NCI-H2196 (cell line): ENCODE measurements around the gene IL17F.
"Not testable (repeated sequence)": the region's sequence is repeated elsewhere in the genome, so short reads cannot be mapped to it uniquely, and the experiment has no call there.

Experiments
- DNase-seq: peaks from one replicate; lab custom pipeline; 2025; ENCODE audit not compliant: unreplicated experiment; lab: John Stamatoyannopoulos, UW

IL17F gene

GRCh38 chr6:52249078-52249477 is 4.8 kb upstream of the IL17F start:
- no peak for DNase-seq

- DNase-seq = no peak
Measured at GRCh38 chr6:52245425-52245824, 1.1 kb upstream of the IL17F start.

- no peak for DNase-seq
Measured at GRCh38 chr6:52243282-52243893, 912 bp downstream of the IL17F start.

- no peak for DNase-seq
Measured at GRCh38 chr6:52241819-52242218, 2.5 kb downstream of the IL17F start.

GRCh38 chr6:52233975-52234823 is 10.1 kb downstream of the IL17F start:
- DNase-seq = peak; percentile 25

GRCh38 chr6:52233005-52233404 is 11.3 kb downstream of the IL17F start:
- no peak for DNase-seq

GRCh38 chr6:52231406-52232127 is 12.7 kb downstream of the IL17F start:
- no peak for DNase-seq

GRCh38 chr6:52230685-52231084 is 13.6 kb downstream of the IL17F start:
- DNase-seq = no peak

GRCh38 chr6:52227495-52227894 is 16.8 kb downstream of the IL17F start:
- DNase-seq = no peak

- no peak for DNase-seq
Measured at GRCh38 chr6:52221302-52221701, 23.0 kb downstream of the IL17F start.

GRCh38 chr6:52217761-52218160 is 26.5 kb downstream of the IL17F start:
- no peak for DNase-seq

- no peak for DNase-seq
Measured at GRCh38 chr6:52216932-52217575, 27.2 kb downstream of the IL17F start.

- no peak for DNase-seq
Measured at GRCh38 chr6:52215787-52216186, 28.5 kb downstream of the IL17F start.

- DNase-seq = no peak
Measured at GRCh38 chr6:52213127-52213526, 31.2 kb downstream of the IL17F start.

GRCh38 chr6:52210227-52210626 is 34.1 kb downstream of the IL17F start:
- no peak for DNase-seq

GRCh38 chr6:52209770-52210169 is 34.5 kb downstream of the IL17F start:
- no peak for DNase-seq

GRCh38 chr6:52208612-52209011 is 35.7 kb downstream of the IL17F start:
- no peak for DNase-seq

GRCh38 chr6:52207066-52207465 is 37.2 kb downstream of the IL17F start:
- DNase-seq = no peak

- no peak for DNase-seq
Measured at GRCh38 chr6:52201493-52201892, 42.8 kb downstream of the IL17F start.

GRCh38 chr6:52201046-52201445 is 43.3 kb downstream of the IL17F start:
- no peak for DNase-seq

GRCh38 chr6:52200088-52200487 is 44.2 kb downstream of the IL17F start:
- not testable (repeated sequence) for DNase-seq
